NOMO-1 (cell line): ENCODE data around the gene RSAD1.
"Not testable (repeated sequence)": the region's sequence is repeated elsewhere in the genome, so short reads cannot be mapped to it uniquely, and the experiment has no call there.

ENCODE experiments used
- DNase-seq, 2 experiments: peaks; one replicate each; lab custom pipeline; 2025; ENCODE audit not compliant: unreplicated experiment in 2 of 2; lab: John Stamatoyannopoulos, UW

RSAD1 gene

GRCh38 chr17:50471009-50471905, 7.4 kb upstream of the RSAD1 start:
- no peak for DNase-seq

GRCh38 chr17:50472286-50472685, 6.4 kb upstream of the RSAD1 start:
- no peak for DNase-seq

GRCh38 chr17:50472761-50473161, 5.9 kb upstream of the RSAD1 start:
- DNase-seq: not testable (repeated sequence)

- no peak for DNase-seq
Observed at GRCh38 chr17:50473901-50474300, 4.8 kb upstream of the RSAD1 start.

GRCh38 chr17:50474523-50474922, 4.1 kb upstream of the RSAD1 start:
- DNase-seq: no peak

- DNase-seq: no peak
Observed at GRCh38 chr17:50475362-50475761, 3.3 kb upstream of the RSAD1 start.

GRCh38 chr17:50475775-50476544, 2.7 kb upstream of the RSAD1 start:
- not testable (repeated sequence) for DNase-seq

- DNase-seq: no peak
Observed at GRCh38 chr17:50476545-50477315, 1.9 kb upstream of the RSAD1 start.

- no peak for DNase-seq
Observed at GRCh38 chr17:50477976-50478375, 684 bp upstream of the RSAD1 start.

GRCh38 chr17:50479522-50480141, 972 bp downstream of the RSAD1 start:
- peak; percentile 70 to 73 for DNase-seq

- DNase-seq: no peak
Observed at GRCh38 chr17:50480142-50480764, 1.6 kb downstream of the RSAD1 start.

- DNase-seq: peak; percentile 43 to 71
Observed at GRCh38 chr17:50480854-50481490, 2.3 kb downstream of the RSAD1 start.

GRCh38 chr17:50481648-50482047, 3.0 kb downstream of the RSAD1 start:
- no peak for DNase-seq

- no peak for DNase-seq
Observed at GRCh38 chr17:50482110-50482509, 3.5 kb downstream of the RSAD1 start.

- DNase-seq: peak; percentile 57 to 62
Observed at GRCh38 chr17:50482516-50482915, 3.9 kb downstream of the RSAD1 start.

GRCh38 chr17:50483266-50483665, 4.6 kb downstream of the RSAD1 start:
- no peak for DNase-seq

GRCh38 chr17:50484386-50485155, 5.9 kb downstream of the RSAD1 start:
- DNase-seq: no peak

GRCh38 chr17:50487213-50488096, 8.8 kb downstream of the RSAD1 start:
- no peak for DNase-seq
